NOMO-1 treated with DMSO at 0.1 percent for 48 hours (cell line): Measurements from ENCODE around the gene PSMD1.
"Not testable (repeated sequence)": the region's sequence is repeated elsewhere in the genome, so short reads cannot be mapped to it uniquely, and the experiment has no call there.

ENCODE experiments used
- DNase-seq: peaks from one replicate; lab custom pipeline; 2025; ENCODE audit not compliant: unreplicated experiment; lab: John Stamatoyannopoulos, UW

The PSMD1 gene

GRCh38 chr2:231056453-231057416 is at the start of gene PSMD1:
PSMD1 (plus strand) TSS chr2:231056867; CDS start chr2:231057026, 159 bp downstream.
- DNase-seq = peak; percentile 88

DNA sequence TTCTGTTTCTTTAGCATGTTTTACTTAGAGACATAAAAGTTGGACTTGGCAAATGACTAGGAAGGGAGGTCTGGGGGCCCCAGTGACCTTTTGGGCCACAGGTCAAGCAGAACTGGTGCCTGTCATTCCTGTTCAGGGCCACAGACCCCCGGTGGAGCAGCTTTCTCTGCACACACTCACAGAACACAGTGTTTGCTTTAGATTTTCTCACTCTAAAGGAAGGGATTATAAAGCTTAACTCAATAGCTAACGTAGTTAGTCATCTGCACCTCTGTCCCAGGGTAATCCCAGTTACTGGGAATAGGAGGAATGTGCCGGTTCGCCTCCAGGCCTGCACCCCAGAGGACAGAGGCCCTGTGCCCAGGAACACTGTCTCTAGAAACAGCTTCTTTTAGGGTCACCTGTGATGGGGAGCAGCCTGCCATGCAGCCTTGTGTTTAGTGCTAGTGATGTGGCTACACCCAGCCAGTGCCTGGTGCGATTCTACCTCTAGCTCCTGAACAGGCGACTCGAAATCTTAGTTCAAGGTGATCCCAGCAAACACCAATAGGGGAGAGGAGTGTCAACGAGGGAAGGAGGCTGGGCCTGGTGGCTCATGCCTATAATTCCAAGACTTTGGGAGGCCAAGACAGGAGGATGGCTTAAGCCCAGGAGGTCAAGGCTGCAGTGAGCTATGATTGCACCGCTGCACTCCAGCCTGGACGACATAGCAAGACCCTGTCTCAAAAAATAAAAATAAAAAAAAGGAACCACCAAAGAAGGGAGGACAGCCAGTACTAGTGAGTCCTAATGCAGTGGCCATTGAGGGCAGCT is 49.2 kb upstream of the PSMD1 start:
- no peak for DNase-seq

DNA sequence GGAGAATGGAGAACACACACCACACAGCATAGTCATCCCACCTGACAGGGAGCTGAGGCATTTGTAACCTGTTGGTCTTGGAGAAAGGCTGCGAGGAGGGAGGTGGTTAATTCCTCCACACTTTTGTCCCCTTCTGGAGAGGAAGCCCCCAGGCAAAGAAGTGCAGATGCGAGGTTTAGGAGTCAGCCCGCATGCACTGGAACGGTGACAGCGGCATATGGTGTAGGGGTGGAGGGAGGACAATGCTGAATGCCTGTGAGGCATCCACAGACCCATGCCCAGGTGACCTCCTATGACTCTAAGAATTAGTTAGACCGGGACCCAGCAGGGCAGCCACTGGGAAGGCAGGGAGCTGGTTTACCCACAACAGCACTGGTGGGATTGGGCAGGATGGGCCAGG is 48.5 kb upstream of the PSMD1 start:
- DNase-seq = no peak

DNA sequence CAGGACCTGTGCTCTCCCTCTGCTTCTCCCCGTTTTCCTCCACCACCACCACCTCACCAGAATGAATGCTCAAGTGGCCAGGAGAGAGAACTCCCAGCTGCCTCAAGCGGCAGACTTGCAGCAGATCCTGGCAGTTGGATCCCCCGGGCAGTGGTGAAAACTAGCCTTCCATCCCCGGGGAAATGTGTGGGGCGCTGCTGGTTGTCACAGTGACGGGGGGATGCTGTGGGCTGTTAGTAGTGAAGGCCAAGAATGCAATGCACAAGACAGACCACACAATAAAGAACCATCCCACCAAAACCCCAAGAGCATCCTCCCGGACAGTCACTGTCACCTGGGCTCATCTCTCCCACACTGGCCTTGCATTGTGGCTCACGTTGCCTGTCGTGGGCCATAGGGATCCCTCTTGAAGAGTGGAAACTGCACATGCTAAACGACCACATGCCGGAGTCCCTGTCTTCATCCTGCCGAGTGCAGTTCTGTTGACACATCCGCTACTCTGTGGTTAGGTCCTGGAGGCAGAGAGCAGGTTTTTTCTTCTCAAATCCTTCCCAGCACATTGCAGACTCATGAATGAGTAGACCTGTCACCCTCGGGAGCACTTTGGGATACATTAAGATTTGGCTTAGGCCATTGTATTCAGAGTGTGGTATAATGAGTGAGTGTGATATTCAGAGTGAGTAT is 47.3 kb upstream of the PSMD1 start:
- no peak for DNase-seq

GRCh38 chr2:231010201-231010730 is 46.4 kb upstream of the PSMD1 start:
- no peak for DNase-seq

DNA sequence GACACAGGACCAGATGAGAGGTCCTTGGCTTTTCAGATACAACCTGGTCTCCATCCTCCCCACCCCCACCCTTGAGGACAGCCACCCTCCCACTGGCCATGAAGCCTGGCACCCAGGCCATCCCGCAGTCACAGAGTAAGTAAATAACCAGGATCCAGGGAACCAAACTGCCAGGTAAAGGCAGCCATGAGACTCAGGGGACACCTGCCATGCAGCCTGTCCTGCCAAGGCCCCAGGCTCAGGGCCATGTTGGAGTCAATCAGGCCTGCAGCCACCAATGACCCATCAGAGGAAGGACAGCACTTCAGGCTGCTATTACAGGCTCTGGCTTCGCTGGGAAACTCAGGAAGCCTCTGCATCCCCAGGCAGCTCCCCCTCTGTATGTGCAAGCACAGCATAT is 45.1 kb upstream of the PSMD1 start:
- DNase-seq = no peak

DNA sequence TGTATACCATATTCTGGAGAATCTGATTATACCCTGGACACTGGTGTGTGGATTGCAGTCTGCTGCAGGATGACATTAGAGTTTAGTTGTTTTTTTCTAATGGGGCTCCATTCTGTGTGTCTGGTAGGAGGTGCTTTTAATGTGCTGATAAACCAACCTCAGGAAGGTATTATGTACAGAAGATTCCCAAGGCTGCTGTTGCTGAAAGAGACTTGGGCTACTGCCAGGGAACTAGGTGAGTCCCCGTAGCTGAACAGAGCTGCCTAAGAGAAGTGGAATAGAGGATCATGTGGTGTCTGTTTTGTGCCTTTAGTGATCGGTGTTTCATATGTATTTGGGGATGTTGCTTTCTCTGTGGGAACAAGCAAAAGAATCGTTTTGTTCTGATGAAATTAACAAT is 44.2 kb upstream of the PSMD1 start:
- DNase-seq = no peak

DNA sequence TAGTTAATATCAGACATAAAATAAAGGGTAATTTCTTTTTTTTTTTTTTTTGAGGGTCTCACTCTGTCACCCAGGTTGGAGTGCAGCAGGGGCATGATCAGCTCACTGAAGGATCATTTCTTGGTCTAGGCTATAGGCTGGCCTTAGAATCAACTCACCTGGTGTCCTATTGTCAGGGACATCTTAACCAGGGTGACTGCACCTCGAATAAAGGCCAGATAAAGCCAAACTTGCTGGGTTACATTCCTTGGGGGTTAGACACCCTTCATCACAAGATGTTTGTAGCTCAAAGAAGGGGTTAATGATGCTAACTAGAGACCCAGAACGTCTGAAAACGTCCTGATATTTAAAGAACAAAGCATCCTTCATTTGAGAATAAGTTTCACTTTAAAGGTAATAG is 42.8 kb upstream of the PSMD1 start:
- DNase-seq = no peak

DNA sequence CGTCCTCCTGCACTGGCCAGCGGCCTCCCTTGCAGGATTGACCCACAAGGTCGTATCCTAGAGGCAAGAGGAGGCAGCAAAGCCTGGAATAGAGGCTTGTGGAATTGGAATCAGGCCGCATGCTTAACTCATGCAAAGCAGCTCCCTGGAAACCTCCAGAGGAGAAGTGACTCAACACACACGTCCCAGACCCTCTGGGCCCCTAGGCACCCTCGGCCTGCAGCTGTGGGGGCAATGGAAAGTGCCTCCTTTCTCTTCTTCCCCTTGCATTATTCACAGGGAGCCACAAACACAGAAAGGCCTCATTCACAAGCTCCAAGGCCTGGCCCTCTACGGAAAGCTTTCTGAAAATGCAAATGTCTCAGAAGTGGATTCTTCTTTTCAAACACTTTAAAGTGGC is 41.2 kb upstream of the PSMD1 start:
- no peak for DNase-seq

DNA sequence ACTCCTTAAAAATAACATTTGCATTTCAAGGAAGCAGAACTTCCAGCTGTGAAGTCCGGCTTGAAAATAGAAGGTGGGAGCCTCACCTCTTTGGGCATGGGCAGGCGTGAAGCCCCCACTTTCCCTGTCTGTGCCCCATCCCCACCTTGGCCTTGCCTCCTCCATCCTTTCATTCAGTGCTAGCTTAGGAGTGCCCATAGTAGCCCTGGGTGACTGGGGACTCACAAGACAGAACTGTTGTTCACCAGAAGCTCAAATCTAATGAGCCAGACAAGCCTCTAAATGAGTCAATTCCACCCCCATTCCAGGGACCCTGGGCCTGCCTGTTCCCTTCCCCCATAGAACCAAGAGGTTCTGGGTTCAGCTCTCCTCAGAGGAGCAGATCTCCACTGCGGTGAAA is 40.7 kb upstream of the PSMD1 start:
- DNase-seq = no peak

GRCh38 chr2:231016566-231017230 is 40.0 kb upstream of the PSMD1 start:
- peak; percentile 6 for DNase-seq

DNA sequence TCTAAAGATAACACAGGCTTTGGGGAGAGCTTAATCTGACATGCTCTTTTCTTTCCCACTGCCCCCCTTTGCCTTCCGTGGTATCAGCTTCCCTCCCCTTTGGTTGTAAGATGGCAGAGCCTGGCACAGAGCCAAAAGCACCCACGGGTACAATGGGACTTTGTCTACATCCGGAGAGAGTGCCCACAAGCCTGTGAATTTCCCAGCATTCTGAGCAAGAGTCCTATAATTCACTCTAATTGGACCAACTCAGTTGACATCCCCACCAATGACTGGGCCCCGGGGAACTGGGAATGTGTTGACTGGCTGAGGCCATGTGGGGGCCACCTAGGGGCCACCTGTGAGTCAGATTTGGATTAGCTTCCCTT is 39.5 kb upstream of the PSMD1 start:
- no peak for DNase-seq

DNA sequence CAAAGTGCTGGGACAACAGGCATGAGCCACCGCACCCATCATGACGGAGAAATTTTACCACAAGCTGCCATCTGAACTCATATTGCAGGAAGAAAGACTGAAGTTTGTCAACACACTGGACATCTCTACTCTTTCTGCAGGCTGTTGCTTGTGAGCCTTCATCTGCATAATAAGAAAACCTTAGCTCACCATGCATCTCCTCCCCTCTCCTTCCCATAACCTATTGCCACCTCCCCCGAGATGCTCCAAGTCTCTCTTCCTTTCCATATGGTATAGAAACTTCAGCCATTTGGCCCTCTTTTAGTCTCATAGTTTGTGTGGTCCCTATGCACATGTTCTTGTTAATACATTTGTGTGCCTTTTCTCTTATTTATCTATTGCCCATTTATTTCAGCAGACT is 38.5 kb upstream of the PSMD1 start:
- no peak for DNase-seq

GRCh38 chr2:231025059-231025458 is 31.6 kb upstream of the PSMD1 start:
- DNase-seq = not testable (repeated sequence)

- no peak for DNase-seq
These were observed 27.8 kb upstream of the PSMD1 start for GRCh38 chr2:231028889-231029288.

- DNase-seq = no peak
These were observed 27.1 kb upstream of the PSMD1 start for GRCh38 chr2:231029563-231029962.

DNA sequence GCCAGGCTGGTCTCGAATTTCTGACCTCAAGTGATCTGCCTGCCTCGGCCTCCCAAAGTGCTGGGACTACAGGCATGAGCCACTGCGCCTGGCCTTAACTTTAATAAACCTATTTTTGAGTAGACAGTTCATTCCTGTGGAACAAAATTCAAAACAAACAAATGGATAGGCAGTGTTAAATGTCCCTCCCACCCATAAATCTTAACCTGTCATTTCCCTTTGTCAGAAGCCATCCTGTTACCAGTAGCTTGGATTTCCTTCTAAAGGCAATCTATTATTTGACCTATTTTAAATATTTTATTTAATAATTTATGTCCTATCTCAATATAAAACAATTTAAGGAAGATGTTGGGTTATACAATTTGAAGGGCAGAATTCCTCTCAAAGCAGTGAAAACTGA is 25.9 kb upstream of the PSMD1 start:
- no peak for DNase-seq

DNA sequence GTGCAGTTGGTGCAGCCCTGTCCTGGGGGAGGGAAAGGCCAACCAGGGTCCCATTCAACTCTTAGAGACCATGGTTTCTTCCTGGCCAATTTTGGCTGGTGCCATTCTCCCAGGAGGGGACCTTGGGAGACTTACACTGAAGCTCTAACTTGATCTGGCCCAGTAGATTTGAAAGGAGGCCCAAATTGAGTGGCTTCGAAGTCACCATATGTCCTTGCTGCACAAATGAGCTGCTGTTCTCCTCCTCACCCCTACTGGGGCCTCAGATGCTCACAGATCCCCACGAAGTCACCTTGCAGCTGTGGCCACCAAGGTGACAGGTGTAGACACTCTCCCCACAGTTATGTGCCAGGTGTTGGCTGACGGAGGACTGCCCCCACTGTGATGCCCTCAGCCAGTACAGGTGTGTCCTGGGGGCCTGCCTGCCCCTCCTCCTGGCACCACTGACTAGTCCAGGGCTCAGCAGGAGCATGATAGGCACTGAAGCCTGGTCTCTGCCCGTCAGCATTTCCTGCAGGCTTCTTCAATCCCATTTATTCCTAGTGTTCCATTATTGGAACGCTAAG is 24.0 kb upstream of the PSMD1 start:
- no peak for DNase-seq

DNA sequence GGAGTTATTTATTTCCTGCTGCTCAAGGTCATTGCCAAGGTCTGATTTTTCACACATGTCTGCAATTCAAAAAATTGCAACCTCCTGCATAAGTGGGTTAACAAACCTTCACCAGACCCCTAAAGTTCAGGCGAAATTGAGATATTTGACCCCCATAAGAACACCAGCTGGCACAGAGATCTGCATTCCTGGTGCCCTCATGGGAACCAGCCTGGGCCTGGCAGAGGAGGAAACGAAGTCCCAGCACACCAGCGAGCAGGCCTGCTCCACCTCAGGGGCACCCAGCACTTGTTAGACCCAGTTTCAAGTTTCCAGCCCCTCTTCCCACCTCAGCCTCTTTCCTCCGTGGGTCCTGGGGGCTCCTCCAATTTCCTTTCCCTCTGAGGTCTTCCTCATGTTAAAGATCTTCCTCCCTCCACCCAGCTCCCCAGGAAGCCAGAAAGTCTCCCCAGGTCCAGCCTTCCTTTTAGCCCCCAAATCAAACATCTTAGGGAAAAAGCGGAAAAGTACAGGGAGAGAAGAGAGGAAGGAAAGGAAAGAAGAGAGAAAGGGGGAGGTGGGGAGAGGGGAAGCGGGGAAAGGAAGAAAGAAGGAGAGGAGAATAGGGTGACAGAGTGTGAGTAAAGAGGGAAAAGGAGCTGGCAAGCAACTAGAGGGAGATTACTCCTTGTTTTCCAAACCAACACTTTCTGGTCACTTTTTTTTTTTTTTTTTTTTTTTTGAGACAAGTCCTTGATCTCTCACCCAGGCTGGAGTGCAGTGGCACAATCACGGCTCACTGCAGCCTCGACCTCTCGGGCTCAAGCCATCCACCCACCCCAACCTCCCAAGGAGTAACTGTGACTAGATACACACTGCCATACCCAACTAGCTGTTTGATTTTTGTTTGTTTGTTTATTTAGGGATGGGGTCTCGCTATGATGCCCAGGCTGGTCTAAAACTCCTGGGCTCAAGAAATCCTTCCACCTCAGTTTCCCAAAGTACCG is 23.2 kb upstream of the PSMD1 start:
- DNase-seq = no peak
